Measurements from ENCODE around the gene PCDHB15.

DNA sequence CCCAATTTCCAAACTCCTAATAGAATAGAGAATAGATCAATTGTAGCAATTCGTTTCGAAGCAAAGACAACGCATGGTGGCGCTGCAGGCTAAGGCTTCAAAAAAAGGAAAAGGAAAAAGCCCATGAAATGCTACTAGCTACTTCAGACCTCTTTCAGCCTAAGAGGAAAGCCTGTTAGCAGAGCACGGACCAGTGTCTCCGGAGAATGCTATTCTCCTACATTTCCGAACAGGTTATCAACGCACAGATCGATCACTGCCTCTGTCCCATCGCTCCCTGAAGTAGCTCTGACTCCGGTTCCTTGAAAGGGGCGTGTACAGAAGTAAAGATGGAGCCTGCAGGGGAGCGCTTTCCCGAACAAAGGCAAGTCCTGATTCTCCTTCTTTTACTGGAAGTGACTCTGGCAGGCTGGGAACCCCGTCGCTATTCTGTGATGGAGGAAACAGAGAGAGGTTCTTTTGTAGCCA is at the start of gene PCDHB15:
- TF ChIP-seq, protein P1, sequence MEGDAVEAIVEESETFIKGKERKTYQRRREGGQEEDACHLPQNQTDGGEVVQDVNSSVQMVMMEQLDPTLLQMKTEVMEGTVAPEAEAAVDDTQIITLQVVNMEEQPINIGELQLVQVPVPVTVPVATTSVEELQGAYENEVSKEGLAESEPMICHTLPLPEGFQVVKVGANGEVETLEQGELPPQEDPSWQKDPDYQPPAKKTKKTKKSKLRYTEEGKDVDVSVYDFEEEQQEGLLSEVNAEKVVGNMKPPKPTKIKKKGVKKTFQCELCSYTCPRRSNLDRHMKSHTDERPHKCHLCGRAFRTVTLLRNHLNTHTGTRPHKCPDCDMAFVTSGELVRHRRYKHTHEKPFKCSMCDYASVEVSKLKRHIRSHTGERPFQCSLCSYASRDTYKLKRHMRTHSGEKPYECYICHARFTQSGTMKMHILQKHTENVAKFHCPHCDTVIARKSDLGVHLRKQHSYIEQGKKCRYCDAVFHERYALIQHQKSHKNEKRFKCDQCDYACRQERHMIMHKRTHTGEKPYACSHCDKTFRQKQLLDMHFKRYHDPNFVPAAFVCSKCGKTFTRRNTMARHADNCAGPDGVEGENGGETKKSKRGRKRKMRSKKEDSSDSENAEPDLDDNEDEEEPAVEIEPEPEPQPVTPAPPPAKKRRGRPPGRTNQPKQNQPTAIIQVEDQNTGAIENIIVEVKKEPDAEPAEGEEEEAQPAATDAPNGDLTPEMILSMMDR (IDR thresholded peaks at IDR 0.05), result no peak
- TF ChIP-seq EP300 (IDR thresholded peaks at IDR 0.05), result no peak
- no peak for TF ChIP-seq POLR2A (IDR thresholded peaks at IDR 0.05)

All from sigmoid colon (tissue), 4 donors.